Glutamatergic neuron (in vitro differentiated cells): Measurements from ENCODE around the gene MYOC. TPM values are rescaled to one million over a fixed set of nuclear protein-coding genes. Genes with fewer than 3 reads are reported as not detected.

Source experiments
- DNase-seq: peaks from one replicate; pipeline ENCODE4 v3.0.0; 2022
- H3K27ac Mint-ChIP-seq: one replicate; pipeline ENCODE4 v1.8.0; 2020; ENCODE audit warnings: mild to moderate bottlenecking, mixed read lengths, inconsistent platforms; ENCODE audit not compliant: unreplicated experiment
- H3K27me3 Mint-ChIP-seq: one replicate; pipeline ENCODE4 v1.8.0; 2020; ENCODE audit warnings: mild to moderate bottlenecking, moderate library complexity, mixed read lengths, inconsistent platforms; ENCODE audit not compliant: unreplicated experiment
- H3K36me3 Mint-ChIP-seq: one replicate; pipeline ENCODE4 v1.8.0; 2020; ENCODE audit warnings: mild to moderate bottlenecking, mixed read lengths, inconsistent platforms; ENCODE audit not compliant: unreplicated experiment
- H3K4me1 Mint-ChIP-seq: one replicate; pipeline ENCODE4 v1.8.0; 2020; ENCODE audit warnings: mild to moderate bottlenecking, low read depth, mixed read lengths, inconsistent platforms; ENCODE audit not compliant: unreplicated experiment
- H3K4me3 Mint-ChIP-seq: one replicate; pipeline ENCODE4 v1.8.0; 2020; ENCODE audit warnings: mild to moderate bottlenecking, mixed read lengths, inconsistent platforms; ENCODE audit not compliant: unreplicated experiment
- H3K9me3 Mint-ChIP-seq: one replicate; pipeline ENCODE4 v1.8.0; 2020; ENCODE audit warnings: mild to moderate bottlenecking, moderate library complexity, mixed read lengths, inconsistent platforms; ENCODE audit not compliant: unreplicated experiment
- total RNA-seq: library from RNA; stranded (reverse); fragmentation: NEBNext Ultra II Directional; extraction: Animal tissue kit (Norgen Biotek cat#: 25700); gene quantifications from one replicate; pipeline ENCODE4 v1.2.1, GENCODE V29; 2021; ENCODE audit not compliant: unreplicated experiment
- TF ChIP-seq, protein P1 (sequence below): fragments of 200-600 bp; sonication (generic); IDR thresholded peaks from one replicate; pipeline ENCODE4 v1.5.0; 2021; ENCODE audit not compliant: partially characterized antibody, unreplicated experiment

Gene MYOC
- total RNA-seq, 1 donor from 2014 or later = not detected

- Mint-ChIP-seq H3K4me1 (no peaks in the 10 kb centered on the region), H3K27ac (no peak overlapping the region), H3K4me3 (no peak overlapping the region), H3K9me3 (peaks cover 4% of the 10 kb centered on the region), H3K27me3 (no peaks in the 10 kb centered on the region), H3K36me3 (no peaks in the 10 kb centered on the region)
- TF ChIP-seq, protein P1, sequence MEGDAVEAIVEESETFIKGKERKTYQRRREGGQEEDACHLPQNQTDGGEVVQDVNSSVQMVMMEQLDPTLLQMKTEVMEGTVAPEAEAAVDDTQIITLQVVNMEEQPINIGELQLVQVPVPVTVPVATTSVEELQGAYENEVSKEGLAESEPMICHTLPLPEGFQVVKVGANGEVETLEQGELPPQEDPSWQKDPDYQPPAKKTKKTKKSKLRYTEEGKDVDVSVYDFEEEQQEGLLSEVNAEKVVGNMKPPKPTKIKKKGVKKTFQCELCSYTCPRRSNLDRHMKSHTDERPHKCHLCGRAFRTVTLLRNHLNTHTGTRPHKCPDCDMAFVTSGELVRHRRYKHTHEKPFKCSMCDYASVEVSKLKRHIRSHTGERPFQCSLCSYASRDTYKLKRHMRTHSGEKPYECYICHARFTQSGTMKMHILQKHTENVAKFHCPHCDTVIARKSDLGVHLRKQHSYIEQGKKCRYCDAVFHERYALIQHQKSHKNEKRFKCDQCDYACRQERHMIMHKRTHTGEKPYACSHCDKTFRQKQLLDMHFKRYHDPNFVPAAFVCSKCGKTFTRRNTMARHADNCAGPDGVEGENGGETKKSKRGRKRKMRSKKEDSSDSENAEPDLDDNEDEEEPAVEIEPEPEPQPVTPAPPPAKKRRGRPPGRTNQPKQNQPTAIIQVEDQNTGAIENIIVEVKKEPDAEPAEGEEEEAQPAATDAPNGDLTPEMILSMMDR = no peak
- no peak for DNase-seq
These were observed 24.3 kb downstream of the MYOC start for GRCh38 chr1:171628225-171628624.

DNA sequence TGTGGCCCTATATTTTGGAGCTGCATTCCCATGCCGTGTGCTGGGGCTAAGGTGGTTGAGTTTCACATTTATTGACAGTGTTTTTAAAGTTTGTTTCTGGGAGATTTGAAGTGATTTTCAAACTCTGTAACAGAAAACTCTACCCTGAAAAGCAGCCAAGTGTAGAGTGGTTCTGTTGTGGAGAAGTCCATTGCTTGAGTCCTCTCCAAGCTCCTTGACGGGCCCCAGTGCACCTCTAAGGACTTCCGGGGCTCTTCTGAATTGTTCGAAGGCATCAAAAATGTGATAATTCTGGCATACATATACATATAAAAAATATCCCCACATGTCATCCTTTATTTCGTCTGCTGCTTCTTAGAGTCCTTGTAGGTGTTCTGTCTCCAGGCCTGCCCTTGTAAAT, 25.5 kb downstream of the MYOC start:
- Mint-ChIP-seq H3K27ac (no peak overlapping the region), H3K36me3 (no peaks in the 10 kb centered on the region), H3K4me1 (no peaks in the 10 kb centered on the region), H3K4me3 (no peak overlapping the region), H3K27me3 (no peaks in the 10 kb centered on the region), H3K9me3 (peaks cover 4% of the 10 kb centered on the region)
- TF ChIP-seq, protein P1 = no peak
- no peak for DNase-seq

GRCh38 chr1:171625225-171625624, 27.3 kb downstream of the MYOC start:
- DNase-seq = no peak
- Mint-ChIP-seq H3K36me3 (no peaks in the 10 kb centered on the region), H3K4me1 (no peaks in the 10 kb centered on the region), H3K27ac (no peak overlapping the region), H3K27me3 (no peaks in the 10 kb centered on the region), H3K4me3 (no peak overlapping the region), H3K9me3 (peaks cover 2% of the 10 kb centered on the region)
- TF ChIP-seq, protein P1 = no peak

DNA sequence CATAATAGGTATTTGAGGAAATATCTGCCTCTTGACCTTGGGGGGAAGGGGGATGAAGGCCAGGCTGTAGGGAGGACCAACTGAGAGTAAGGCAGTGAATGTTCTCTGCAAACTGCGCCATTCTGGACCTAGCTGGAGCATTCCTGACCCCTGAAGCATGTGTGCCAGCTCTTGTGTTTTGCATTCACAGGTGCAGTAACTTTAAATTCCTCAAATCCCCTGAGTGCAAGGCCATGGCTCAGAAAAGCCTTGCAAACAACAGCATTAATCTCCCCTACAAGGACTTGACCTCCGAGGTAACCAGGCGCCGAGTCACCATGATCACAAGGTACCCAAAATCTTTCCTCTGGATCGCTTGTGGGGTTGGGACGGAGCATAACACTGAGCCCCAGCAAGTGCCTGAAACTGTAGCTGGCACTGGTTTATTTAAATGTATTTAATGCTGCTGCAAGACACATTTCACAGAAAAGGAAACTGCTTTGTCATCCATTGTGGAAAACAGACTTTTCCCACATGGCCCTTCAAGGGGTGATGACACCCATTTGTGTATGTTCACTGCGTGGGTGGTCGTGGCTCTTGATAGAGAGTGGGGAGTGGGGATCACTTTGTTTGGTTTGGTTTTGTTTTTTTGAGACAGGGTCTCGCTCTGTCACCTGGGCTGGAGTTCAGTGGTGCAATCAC, 28.7 kb downstream of the MYOC start:
- TF ChIP-seq, protein P1 = no peak
- Mint-ChIP-seq H3K9me3 (peaks cover 2% of the 10 kb centered on the region), H3K4me1 (no peaks in the 10 kb centered on the region), H3K27ac (no peak overlapping the region), H3K4me3 (no peak overlapping the region), H3K36me3 (no peaks in the 10 kb centered on the region), H3K27me3 (no peaks in the 10 kb centered on the region)
- DNase-seq = no peak

- DNase-seq = no peak
- no peaks in the 10 kb centered on the region for H3K36me3 Mint-ChIP-seq
- no peaks in the 10 kb centered on the region for H3K27me3 Mint-ChIP-seq
- H3K4me3 Mint-ChIP-seq = no peak within 1 kb of the TSS
- peaks cover 2% of the 10 kb centered on the region for H3K9me3 Mint-ChIP-seq
- TF ChIP-seq, protein P1 = no peak
- H3K27ac Mint-ChIP-seq = no peak within 1 kb of the TSS
- no peaks in the 10 kb centered on the region for H3K4me1 Mint-ChIP-seq
These were observed 30.4 kb downstream of the MYOC start, which contains the start of gene MYOCOS for GRCh38 chr1:171622152-171622462. Gene MYOCOS, plus strand, starts transcription at chr1:171622243. Its CDS starts 1,641 bp downstream, at chr1:171623884.
